ENCODE results near the gene EFCAB6.

EFCAB6 gene

GRCh38 chr22:43491177-43491576, 320.9 kb downstream of the EFCAB6 start:
- no peak overlapping the region for H3K4me3 ChIP-seq (replicated peaks in 1 of 2; ENCODE audit: low read depth in 2 of 2, low read length in 2 of 2)
- TF ChIP-seq CTCF (IDR thresholded peaks at IDR 0.05; ENCODE audit: low read depth, low read length): no peak
- no peak for DNase-seq (ENCODE audit: low read depth in 2 of 2)

GRCh38 chr22:43490311-43490710, 321.8 kb downstream of the EFCAB6 start:
- no peak for TF ChIP-seq CTCF (IDR thresholded peaks at IDR 0.05; ENCODE audit: low read depth, low read length)
- no peak overlapping the region for H3K4me3 ChIP-seq (replicated peaks in 1 of 2; ENCODE audit: low read depth in 2 of 2, low read length in 2 of 2)
- no peak for DNase-seq (ENCODE audit: low read depth in 2 of 2)

GRCh38 chr22:43488937-43489336, 323.2 kb downstream of the EFCAB6 start:
- H3K4me3 ChIP-seq (replicated peaks in 1 of 2; ENCODE audit: low read depth in 2 of 2, low read length in 2 of 2): no peak overlapping the region
- no peak for TF ChIP-seq CTCF (IDR thresholded peaks at IDR 0.05; ENCODE audit: low read depth, low read length)
- no peak for DNase-seq (ENCODE audit: low read depth in 2 of 2)

GRCh38 chr22:43488031-43488866, 323.9 kb downstream of the EFCAB6 start:
- peak in 1 of 2 donors; percentile 1 for DNase-seq (ENCODE audit: low read depth in 2 of 2)
- no peak overlapping the region for H3K4me3 ChIP-seq (replicated peaks in 1 of 2; ENCODE audit: low read depth in 2 of 2, low read length in 2 of 2)
- TF ChIP-seq CTCF (IDR thresholded peaks at IDR 0.05; ENCODE audit: low read depth, low read length): no peak

GRCh38 chr22:43487311-43488030, 324.6 kb downstream of the EFCAB6 start:
- TF ChIP-seq CTCF (IDR thresholded peaks at IDR 0.05; ENCODE audit: low read depth, low read length): no peak
- DNase-seq (ENCODE audit: low read depth in 2 of 2): no peak
- H3K4me3 ChIP-seq (replicated peaks in 1 of 2; ENCODE audit: low read depth in 2 of 2, low read length in 2 of 2): no peak overlapping the region

GRCh38 chr22:43485502-43486089, 326.5 kb downstream of the EFCAB6 start:
- TF ChIP-seq CTCF (IDR thresholded peaks at IDR 0.05; ENCODE audit: low read depth, low read length): no peak

More at GRCh38 chr22:43485502-43486089, 326.5 kb downstream of the EFCAB6 start:
- DNase-seq (ENCODE audit: low read depth in 2 of 2): no peak
- no peak overlapping the region for H3K4me3 ChIP-seq (replicated peaks in 1 of 2; ENCODE audit: low read depth in 2 of 2, low read length in 2 of 2)

All from cardiac fibroblast (primary cell).